Activated T-cell treated with anti-CD3 and anti-CD28 coated beads for 24 hours (primary cell): ENCODE results near the gene LGALSL.
"Not testable (repeated sequence)": the region's sequence is repeated elsewhere in the genome, so short reads cannot be mapped to it uniquely, and the experiment has no call there.

ENCODE experiments used
- DNase-seq: peaks from one replicate; pipeline ENCODE4 v3.0.0-alpha.2; 2020; ENCODE audit warnings: low read depth

LGALSL gene

DNA sequence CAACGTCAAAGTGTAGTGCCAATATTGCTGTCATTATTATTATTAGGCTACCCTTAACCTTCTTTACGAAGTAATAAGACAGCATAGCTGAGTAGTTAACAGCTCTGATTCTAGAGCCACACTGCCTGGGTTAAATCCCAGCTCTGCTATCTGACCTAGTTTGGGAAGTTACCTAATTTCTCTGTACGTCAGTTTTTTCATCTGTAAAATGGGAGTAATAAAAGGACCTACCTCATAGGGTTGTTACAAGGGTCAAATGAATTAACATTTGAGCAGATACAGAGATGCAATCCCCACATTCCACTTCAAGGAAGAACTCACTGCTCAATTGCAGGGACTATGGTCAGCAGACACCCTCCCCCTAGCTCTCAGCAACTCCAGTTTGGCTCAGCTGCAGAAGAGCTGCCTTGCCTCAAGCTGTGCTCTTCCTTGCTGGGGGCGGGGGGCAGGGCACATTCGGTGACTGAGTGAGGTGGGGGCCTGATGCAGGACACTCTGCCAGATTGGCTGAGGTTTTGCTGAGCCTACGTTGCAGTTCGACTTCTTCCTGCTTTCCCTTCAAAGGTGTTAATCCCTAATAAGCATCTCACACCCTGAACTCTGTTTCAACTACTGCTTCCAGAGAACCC, 11.0 kb upstream of the LGALSL start:
- no peak for DNase-seq

GRCh38 chr2:64445970-64446369, 8.0 kb upstream of the LGALSL start:
- DNase-seq, result not testable (repeated sequence)

DNA sequence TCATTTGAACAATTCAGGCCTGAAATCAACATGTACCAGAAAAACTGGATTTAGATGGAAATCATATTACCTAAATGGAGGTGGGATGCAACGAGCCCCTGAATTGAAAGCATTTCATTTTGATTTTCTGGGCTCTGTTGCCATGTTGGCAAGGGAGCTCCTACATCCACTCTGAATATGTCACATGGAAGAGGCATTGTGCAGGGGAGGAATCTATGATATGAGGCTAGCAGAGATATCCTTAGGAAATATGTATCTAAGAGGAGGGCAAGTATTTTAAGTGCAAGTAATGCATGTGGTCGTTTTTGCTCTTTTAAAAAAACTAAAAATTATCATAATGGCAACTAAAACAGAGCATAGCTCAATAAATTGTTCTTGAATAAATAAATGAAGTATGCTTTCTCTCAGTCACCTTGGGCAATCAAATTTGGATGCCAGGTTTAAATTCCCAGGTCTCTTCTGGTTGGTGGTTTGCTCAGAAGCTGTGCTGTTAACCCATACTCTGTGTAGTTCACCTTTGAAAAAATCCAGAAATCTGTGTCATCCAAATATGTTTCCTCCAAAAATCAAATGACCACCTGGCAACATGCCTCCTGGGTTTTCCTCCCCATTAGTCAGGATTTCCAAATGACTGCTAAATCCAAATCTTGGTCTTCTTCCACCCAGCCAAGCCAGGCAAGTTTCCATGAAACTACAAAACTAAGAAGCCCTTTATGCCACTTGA, 6.5 kb upstream of the LGALSL start:
- no peak for DNase-seq

DNA sequence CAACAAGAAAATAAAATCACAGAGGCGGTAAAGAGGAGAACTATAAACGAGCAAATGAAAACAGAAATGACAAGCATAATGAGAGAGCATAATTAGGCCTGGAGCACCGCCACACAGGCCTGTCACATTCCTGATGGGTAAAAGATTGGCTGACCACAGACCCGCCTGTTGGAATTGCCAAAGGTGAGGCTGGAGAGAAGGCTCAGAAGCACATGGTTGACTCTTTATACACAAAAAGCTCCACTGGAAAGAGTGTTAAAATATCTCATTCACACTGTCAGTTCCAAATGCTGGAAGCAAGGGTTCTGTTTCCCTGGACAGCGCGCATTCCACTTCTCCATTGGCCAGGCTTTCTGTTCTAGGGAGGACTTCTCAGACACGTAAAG, 5.9 kb upstream of the LGALSL start:
- DNase-seq, result no peak

DNA sequence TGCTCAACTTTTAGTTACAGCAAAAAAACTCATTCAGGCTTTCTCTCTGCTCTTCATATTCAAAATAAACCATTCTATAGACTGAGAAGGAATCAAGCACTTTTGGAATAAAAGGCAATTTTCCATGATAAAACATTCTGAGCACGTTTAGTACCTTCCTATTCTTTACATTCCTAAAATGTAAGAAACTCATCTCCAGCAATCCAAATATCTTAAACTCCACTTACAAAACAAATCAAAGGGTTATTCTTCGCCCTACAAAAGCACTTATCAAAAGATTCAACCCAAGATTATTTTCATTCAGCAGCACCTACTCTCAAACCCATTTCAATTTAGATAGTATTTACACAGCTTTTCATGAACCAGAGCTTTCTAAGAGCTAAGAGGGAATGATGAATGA, 2.9 kb upstream of the LGALSL start:
- no peak for DNase-seq

DNA sequence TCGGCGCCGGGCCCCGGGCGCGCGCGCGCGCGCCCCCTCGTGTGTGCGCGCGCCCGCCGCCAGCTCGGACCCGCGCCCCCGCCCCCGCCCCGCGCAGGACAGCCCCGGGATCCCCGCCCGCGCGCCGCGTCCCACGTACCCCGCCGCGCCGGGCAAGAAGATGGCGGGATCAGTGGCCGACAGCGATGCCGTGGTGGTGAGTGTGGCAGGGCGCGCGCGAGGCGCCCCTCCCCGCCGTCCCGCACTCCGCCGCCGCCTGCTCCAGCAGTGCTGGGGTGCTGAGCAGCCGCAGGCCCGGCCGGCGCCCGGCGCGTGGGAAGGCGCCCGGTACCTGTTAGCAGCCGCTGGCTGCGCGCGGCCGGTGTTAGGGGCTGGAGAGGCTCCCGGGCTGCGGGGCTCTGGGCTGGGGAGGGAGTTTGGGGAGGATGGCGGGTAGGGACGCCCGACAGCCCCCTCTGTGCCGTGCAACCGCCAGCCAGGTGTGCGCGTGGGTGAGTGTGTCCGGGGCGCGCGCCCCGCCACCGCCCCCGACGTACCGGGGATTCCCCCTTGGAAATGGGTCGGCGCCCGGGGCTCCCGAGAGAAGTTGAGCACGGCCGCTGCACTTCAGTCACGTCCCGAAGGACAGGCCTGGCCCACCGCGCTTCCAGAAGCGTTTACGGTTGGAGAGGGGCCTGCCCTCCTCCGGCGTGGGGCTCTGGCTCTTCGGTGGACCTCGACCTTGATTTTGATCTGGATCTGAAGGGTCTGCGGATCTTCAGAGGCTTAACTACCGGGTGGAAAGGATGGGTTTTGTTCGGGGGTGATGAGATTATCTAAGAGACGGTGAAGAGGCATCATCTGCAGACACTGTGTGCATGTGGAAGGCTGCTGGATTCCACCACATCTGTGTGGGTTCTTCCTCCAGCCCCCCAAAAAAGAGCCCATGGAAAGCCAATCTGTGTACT, 697 bp downstream of the LGALSL start:
- no peak for DNase-seq

GRCh38 chr2:64455545-64455944, 1.6 kb downstream of the LGALSL start:
- no peak for DNase-seq

- DNase-seq, result no peak
Measured at GRCh38 chr2:64456293-64456692, 2.3 kb downstream of the LGALSL start.

- DNase-seq, result no peak
Measured at GRCh38 chr2:64457524-64457923, 3.6 kb downstream of the LGALSL start.

DNA sequence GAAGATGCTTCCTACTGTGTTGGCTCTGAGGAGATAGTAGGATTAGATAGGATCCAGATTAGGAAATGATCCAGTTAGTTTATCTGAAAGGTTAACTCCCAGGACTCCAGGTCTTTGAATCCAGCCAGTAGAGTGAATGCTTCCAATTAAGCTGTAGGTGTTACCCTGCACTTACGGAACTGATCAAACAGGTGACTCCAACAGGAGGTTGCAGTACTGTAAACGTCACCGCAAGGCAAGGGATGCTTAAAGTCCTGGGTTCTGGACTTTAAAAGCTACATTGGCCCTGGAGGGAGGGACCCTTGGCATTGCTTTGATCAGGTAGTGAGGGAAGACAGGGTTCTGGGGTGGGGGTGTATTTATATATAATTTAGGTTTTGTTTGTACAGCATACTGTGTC, 5.6 kb downstream of the LGALSL start:
- no peak for DNase-seq

DNA sequence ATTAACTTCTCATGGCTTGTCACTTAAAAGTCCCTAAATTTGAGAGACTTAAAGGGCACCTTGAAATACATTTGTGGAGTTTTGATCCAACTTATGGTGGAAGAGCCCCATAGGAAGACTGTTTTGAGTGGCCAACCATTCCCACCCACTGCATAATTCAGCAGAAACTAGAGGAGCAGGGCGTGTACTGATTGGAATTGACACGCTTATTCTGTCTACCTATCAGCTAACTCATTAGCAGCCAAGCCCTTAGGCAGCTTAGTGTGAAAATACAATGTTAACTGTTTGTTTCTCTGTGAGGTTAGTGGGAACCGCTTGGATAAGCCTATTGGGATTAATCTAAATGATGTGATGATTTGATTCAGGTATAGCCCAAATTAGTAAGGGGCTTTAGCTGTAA, 6.4 kb downstream of the LGALSL start:
- no peak for DNase-seq

DNA sequence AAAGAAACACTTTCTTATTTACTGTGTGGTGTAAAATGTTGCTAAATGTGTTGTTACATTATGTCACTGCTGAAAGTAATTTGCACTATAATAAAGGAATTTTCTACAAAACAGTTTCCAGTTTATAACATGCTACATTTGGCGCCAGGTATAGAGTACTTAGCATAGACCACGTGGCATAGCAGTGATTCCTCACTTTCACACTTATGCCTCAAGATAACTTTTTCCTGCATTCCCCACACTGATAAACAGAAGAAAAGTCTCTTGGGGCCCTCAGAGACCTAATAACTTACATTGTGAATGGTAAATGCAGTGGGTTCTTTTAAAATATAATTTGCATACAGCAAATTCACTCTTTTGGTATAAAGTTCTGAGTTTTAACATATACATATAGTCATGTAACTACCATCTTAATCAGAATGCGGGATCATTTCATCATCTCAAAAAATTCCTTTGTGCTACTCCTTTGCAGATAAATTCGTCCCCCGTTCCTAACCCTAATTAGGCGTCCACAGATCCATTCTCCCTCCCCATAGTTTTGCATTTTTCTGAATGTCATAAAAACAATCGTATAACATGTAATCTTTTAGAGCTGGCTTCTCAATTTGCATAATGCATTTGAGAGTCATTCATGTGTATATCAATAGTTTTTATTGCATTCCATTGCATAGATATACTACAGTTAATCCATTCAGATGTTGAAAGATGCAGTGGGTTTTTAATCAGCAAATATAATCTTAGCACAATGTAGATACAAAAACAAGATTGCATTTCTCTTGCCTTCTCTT, 7.5 kb downstream of the LGALSL start:
- no peak for DNase-seq

- DNase-seq, result no peak
Measured at GRCh38 chr2:64462171-64462570, 8.2 kb downstream of the LGALSL start.

DNA sequence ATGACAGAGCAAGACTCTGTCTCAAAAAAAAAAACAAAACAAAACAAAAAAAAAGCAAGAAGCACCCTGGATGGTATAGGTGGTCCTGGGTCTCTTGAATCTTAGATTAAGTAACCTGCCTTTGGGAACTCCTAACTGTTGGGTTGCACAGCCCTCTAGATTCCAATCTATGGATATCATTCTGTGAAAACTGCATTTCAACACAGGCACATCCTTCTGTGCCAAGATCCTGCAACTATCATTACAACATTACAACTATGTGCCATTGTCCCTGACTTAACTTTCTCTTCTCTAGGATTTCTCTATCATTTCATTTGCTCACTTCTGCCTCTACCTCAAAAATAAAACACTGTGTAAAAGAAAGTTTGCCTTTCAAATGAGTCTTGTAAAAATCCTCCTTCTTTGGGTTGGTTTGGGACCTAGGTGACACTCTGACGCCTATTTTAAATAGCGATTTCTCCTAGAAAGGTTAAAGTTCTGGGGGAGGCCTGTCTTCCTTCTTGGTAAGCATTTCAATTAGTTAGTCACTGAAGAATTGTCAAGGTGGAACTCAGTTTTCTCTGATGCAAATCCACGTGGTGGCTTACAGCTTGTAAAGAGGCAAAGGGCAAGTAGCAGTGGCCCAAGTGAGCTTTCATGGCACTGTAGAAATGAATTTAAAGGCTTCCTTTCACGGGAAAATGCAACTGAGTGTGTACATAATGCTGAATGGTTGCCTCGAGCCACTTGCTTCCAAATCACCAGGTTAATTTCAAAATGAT, 9.2 kb downstream of the LGALSL start:
- no peak for DNase-seq

DNA sequence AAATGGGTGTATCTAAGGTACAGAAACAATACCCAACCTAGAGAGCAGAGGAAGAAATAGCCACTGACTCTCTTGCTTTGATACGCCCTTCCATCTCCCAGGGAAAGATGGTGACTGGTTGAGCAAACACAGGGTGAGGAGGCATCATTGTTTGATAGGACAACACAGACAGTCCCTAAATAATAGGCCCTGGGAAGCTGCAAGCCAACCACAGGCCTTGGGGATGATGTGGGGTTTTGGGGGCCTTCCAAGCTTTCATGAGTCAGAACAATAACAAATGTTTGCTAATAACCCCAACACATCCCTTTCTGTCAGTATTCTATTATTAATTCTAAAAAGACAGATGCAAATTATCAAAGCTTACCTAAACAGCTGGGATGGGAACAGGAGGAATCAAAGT, 9.8 kb downstream of the LGALSL start:
- DNase-seq, result no peak

GRCh38 chr2:64466478-64467085, 12.6 kb downstream of the LGALSL start:
- DNase-seq, result no peak

DNA sequence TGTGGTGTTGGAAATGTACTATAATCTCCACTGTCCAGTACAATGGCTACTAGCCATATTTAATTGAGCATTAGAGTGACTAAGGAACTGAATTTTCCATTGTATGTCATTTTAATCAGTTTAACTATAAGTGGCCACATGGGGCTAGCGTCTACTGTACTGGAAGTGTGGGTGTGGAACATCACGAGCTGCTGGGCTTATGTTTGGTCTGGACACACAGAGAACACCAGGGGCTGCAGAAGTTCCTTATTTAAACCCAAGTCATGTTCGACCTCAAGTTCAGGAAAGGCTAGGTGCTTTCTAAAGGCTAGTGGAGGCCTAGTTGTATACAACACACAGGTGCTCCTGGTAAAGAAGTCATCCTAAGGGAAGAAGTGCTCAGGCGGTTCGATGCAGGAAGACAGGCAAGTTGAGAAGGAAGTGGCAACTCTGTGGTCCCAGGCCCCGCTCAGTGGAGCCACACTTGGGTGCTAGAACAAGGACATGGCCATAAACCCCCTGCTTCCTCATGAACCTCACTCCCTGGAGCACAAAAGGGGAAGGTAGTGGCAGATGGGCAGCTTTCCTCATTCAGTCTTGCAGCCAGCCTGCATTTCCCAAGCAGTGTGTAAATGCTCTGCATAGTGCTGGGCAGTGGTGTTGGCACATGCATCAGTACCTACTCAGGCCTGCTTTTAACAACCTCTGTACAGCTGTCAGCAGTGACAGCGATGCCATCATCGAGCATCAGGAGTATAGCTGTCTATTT, 13.3 kb downstream of the LGALSL start:
- DNase-seq, result no peak

GRCh38 chr2:64469261-64469660, 15.3 kb downstream of the LGALSL start:
- DNase-seq, result no peak

GRCh38 chr2:64470071-64470470, 16.1 kb downstream of the LGALSL start:
- DNase-seq, result no peak

- no peak for DNase-seq
Measured at GRCh38 chr2:64470766-64471295, 16.9 kb downstream of the LGALSL start.
